ENCODE data around the gene BTG1.

The BTG1 gene

GRCh38 chr12:92146497-92147224 is 1.0 kb upstream of the BTG1 start:
- Histone ChIP-seq H3K27me3 (ENCODE audit: control insufficient read depth in 3 of 3, insufficient read depth in 3 of 3, low read depth in 1 of 3, low read length in 3 of 3) (no peaks in the 10 kb centered on the region), H2BK12ac (ENCODE audit: low read length) (peak overlapping the region; percentile 76), H3K36me3 (replicated peaks in 1 of 2; ENCODE audit: control insufficient read depth in 2 of 2, insufficient read depth in 2 of 2, low read length in 2 of 2) (peaks cover 2 to 24% of the 10 kb centered on the region in 2 donors), H3K23ac (ENCODE audit: low read depth, low read length, poor library complexity) (no peak overlapping the region), H2BK15ac (ENCODE audit: low read length) (no peak overlapping the region), H3K4me3 (ENCODE audit: low read length in 2 of 2) (peak overlapping the region; percentile 89 to 97), H2AK5ac (ENCODE audit: low read depth, low read length) (no peak overlapping the region), H3K9ac (ENCODE audit: low read depth, low read length, poor library complexity) (peak overlapping the region; percentile 95), H3K4me2 (ENCODE audit: insufficient read depth, low read length, poor library complexity, severe bottlenecking) (peak overlapping the region; percentile 61), H3K4ac (ENCODE audit: low read length) (no peak overlapping the region), H4K91ac (ENCODE audit: low read depth, low read length, poor library complexity) (no peak overlapping the region), H3K9me3 (replicated peaks in 1 of 2; ENCODE audit: control insufficient read depth in 2 of 2, insufficient read depth in 1 of 2, low read depth in 1 of 2, low read length in 2 of 2) (no peaks in the 10 kb centered on the region), H3K18ac (ENCODE audit: low read length) (peak overlapping the region; percentile 95), H2AFZ (ENCODE audit: low read length) (peak overlapping the region; percentile 90), H3K27ac (replicated peaks; ENCODE audit: low read length) (peak overlapping the region; percentile 97), H2BK120ac (ENCODE audit: low read depth, low read length) (no peak overlapping the region), H2BK5ac (ENCODE audit: low read length) (peak overlapping the region; percentile 96), H4K8ac (ENCODE audit: low read depth, low read length) (no peak overlapping the region), H3K79me1 (ENCODE audit: low read depth, low read length) (peaks cover 2% of the 10 kb centered on the region), H3K4me1 (ENCODE audit: control insufficient read depth in 2 of 2, insufficient read depth in 1 of 2, low read depth in 1 of 2, low read length in 2 of 2) (peaks cover 0 to 12% of the 10 kb centered on the region in 2 donors), H3K14ac (ENCODE audit: low read length) (no peak overlapping the region)
- DNase-seq (ENCODE audit: low spot score): no peak
- WGBS, 2 donors (ENCODE audit: extremely low coverage in 2 of 2, insufficient read length in 2 of 2, insufficient replicate concordance in 1 of 2): no CpG with 5 or more reads among the region's 14 CpGs

- H3K27me3 ChIP-seq (ENCODE audit: control insufficient read depth in 3 of 3, insufficient read depth in 3 of 3, low read depth in 1 of 3, low read length in 3 of 3): no peaks in the 10 kb centered on the region
- no peak overlapping the region for H2BK120ac ChIP-seq (ENCODE audit: low read depth, low read length)
- H4K91ac ChIP-seq (ENCODE audit: low read depth, low read length, poor library complexity): peak overlapping the region; percentile 19
- peaks cover 2% of the 10 kb centered on the region for H3K79me1 ChIP-seq (ENCODE audit: low read depth, low read length)
- H3K27ac ChIP-seq (replicated peaks; ENCODE audit: low read length): peak overlapping the region; percentile 78
- peak overlapping the region; percentile 96 for H3K4me3 ChIP-seq (ENCODE audit: low read length in 2 of 2)
- DNase-seq (ENCODE audit: low spot score): no peak
- peak overlapping the region; percentile 93 for H2AK5ac ChIP-seq (ENCODE audit: low read depth, low read length)
- no peak overlapping the region for H2AFZ ChIP-seq (ENCODE audit: low read length)
- no peak overlapping the region for H2BK15ac ChIP-seq (ENCODE audit: low read length)
- peak overlapping the region; percentile 99 for H3K23ac ChIP-seq (ENCODE audit: low read depth, low read length, poor library complexity)
- H3K4me2 ChIP-seq (ENCODE audit: insufficient read depth, low read length, poor library complexity, severe bottlenecking): peak overlapping the region; percentile 52
- H3K14ac ChIP-seq (ENCODE audit: low read length): peak overlapping the region; percentile 92
- H3K18ac ChIP-seq (ENCODE audit: low read length): peak overlapping the region; percentile 100
- peaks cover 2 to 37% of the 10 kb centered on the region in 2 donors for H3K36me3 ChIP-seq (replicated peaks in 1 of 2; ENCODE audit: control insufficient read depth in 2 of 2, insufficient read depth in 2 of 2, low read length in 2 of 2)
- peak overlapping the region; percentile 97 for H2BK5ac ChIP-seq (ENCODE audit: low read length)
- H3K9ac ChIP-seq (ENCODE audit: low read depth, low read length, poor library complexity): peak overlapping the region; percentile 100
- H3K4me1 ChIP-seq (ENCODE audit: control insufficient read depth in 2 of 2, insufficient read depth in 1 of 2, low read depth in 1 of 2, low read length in 2 of 2): peaks cover 0 to 12% of the 10 kb centered on the region in 2 donors
- peak overlapping the region; percentile 59 for H3K4ac ChIP-seq (ENCODE audit: low read length)
- no peak overlapping the region for H4K8ac ChIP-seq (ENCODE audit: low read depth, low read length)
- peak overlapping the region; percentile 63 for H2BK12ac ChIP-seq (ENCODE audit: low read length)
- H3K9me3 ChIP-seq (replicated peaks in 1 of 2; ENCODE audit: control insufficient read depth in 2 of 2, insufficient read depth in 1 of 2, low read depth in 1 of 2, low read length in 2 of 2): no peaks in the 10 kb centered on the region
- no CpG with 5 or more reads among the region's 28 CpGs for WGBS, 2 donors (ENCODE audit: extremely low coverage in 2 of 2, insufficient read length in 2 of 2, insufficient replicate concordance in 1 of 2)
Measured at GRCh38 chr12:92145481-92145730, 240 bp downstream of the BTG1 start.

GRCh38 chr12:92144631-92145480 is 790 bp downstream of the BTG1 start:
- Histone ChIP-seq H3K4me2 (ENCODE audit: insufficient read depth, low read length, poor library complexity, severe bottlenecking) (peak overlapping the region; percentile 62), H3K23ac (ENCODE audit: low read depth, low read length, poor library complexity) (peak overlapping the region; percentile 80), H3K18ac (ENCODE audit: low read length) (peak overlapping the region; percentile 100), H3K27me3 (ENCODE audit: control insufficient read depth in 3 of 3, insufficient read depth in 3 of 3, low read depth in 1 of 3, low read length in 3 of 3) (no peaks in the 10 kb centered on the region), H3K27ac (replicated peaks; ENCODE audit: low read length) (peak overlapping the region; percentile 78), H4K91ac (ENCODE audit: low read depth, low read length, poor library complexity) (peak overlapping the region; percentile 87), H2BK12ac (ENCODE audit: low read length) (peak overlapping the region; percentile 63), H3K4me3 (ENCODE audit: low read length in 2 of 2) (peak overlapping the region; percentile 96), H3K4me1 (ENCODE audit: control insufficient read depth in 2 of 2, insufficient read depth in 1 of 2, low read depth in 1 of 2, low read length in 2 of 2) (peaks cover 0 to 12% of the 10 kb centered on the region in 2 donors), H2BK120ac (ENCODE audit: low read depth, low read length) (peak overlapping the region; percentile 65), H2BK15ac (ENCODE audit: low read length) (no peak overlapping the region), H3K4ac (ENCODE audit: low read length) (peak overlapping the region; percentile 59), H2AFZ (ENCODE audit: low read length) (no peak overlapping the region), H3K36me3 (replicated peaks in 1 of 2; ENCODE audit: control insufficient read depth in 2 of 2, insufficient read depth in 2 of 2, low read length in 2 of 2) (peaks cover 2 to 42% of the 10 kb centered on the region in 2 donors), H2BK5ac (ENCODE audit: low read length) (peak overlapping the region; percentile 97), H3K9me3 (replicated peaks in 1 of 2; ENCODE audit: control insufficient read depth in 2 of 2, insufficient read depth in 1 of 2, low read depth in 1 of 2, low read length in 2 of 2) (no peaks in the 10 kb centered on the region), H4K8ac (ENCODE audit: low read depth, low read length) (no peak overlapping the region), H2AK5ac (ENCODE audit: low read depth, low read length) (peak overlapping the region; percentile 93), H3K14ac (ENCODE audit: low read length) (peak overlapping the region; percentile 92), H3K79me1 (ENCODE audit: low read depth, low read length) (peaks cover 2% of the 10 kb centered on the region), H3K9ac (ENCODE audit: low read depth, low read length, poor library complexity) (peak overlapping the region; percentile 100)
- no CpG with 5 or more reads among the region's 69 CpGs for WGBS, 2 donors (ENCODE audit: extremely low coverage in 2 of 2, insufficient read length in 2 of 2, insufficient replicate concordance in 1 of 2)
- DNase-seq (ENCODE audit: low spot score): peak; percentile 27

Data from neuronal stem cell (in vitro differentiated cells).